GM13977 (cell line): ENCODE results near the gene NCOR2.

Source experiments
- DNase-seq: peaks from one replicate; pipeline ENCODE4 v3.0.0; 2012; ENCODE audit warnings: low spot score
- in situ Hi-C: fragments of 300-500 bp; cut with MboI; formaldehyde crosslinking; loops from one replicate; pipeline ENCODE4 v1.12.0; 2022; ENCODE audit warnings: low sequenced_read_pairs, low pct_unique_long_range_greater_than_20kb, mixed read lengths, inconsistent platforms; ENCODE audit not compliant: unreplicated experiment
- TF ChIP-seq, protein P1 (sequence below): IDR thresholded peaks from 2 replicates; pipeline ENCODE4 v1.5.1; 2012; ENCODE audit warnings: mild to moderate bottlenecking, control low read depth; ENCODE audit not compliant: insufficient read depth; ENCODE audit errors: extremely low read depth, missing control alignments

NCOR2 gene

DNA sequence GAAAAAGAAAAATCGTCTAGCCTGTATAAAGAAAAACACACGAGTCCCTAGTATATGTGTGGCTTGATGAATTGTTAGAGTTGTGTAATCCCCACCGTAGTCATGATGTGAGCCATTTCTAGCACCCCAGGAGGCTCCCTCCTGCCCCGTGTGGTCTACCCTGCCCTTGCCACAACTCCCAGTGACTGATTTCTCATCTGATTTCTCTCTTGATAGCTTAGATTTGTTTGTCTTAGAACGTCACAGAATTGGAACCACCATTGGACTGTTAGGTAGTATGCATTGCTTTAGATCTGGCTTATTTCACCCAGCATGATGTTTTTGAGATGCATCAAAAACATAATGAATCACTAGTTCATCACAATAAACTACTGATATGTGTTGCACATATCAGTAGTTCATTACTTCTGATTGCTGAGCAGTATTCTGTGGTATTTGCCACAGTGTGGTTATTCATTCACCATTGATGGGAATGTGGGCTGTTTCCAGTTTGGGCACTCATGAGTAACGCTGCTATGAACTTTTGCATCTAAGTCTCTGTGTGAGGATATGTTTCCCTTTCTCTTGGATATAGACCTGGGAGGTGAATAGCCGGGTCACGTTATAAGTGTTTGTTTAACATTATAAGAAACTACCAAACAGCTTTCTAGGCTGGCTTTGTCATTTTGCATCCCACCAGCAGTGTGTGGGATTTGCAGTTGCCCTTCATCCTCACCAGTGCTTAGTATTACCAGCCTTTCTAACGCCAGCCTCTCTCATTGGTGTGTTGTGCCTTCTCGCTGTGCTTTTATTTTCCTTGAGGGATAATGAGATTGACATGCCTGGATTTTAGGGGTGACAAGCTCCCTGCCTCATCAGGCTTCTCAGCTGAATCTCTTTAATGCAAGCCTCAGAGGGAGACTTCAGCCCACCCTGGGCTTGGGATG is 31.9 kb upstream of the NCOR2 start:
- DNase-seq: no peak
- TF ChIP-seq, protein P1, sequence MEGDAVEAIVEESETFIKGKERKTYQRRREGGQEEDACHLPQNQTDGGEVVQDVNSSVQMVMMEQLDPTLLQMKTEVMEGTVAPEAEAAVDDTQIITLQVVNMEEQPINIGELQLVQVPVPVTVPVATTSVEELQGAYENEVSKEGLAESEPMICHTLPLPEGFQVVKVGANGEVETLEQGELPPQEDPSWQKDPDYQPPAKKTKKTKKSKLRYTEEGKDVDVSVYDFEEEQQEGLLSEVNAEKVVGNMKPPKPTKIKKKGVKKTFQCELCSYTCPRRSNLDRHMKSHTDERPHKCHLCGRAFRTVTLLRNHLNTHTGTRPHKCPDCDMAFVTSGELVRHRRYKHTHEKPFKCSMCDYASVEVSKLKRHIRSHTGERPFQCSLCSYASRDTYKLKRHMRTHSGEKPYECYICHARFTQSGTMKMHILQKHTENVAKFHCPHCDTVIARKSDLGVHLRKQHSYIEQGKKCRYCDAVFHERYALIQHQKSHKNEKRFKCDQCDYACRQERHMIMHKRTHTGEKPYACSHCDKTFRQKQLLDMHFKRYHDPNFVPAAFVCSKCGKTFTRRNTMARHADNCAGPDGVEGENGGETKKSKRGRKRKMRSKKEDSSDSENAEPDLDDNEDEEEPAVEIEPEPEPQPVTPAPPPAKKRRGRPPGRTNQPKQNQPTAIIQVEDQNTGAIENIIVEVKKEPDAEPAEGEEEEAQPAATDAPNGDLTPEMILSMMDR: no peak
- in situ Hi-C loops: no loop called here

DNA sequence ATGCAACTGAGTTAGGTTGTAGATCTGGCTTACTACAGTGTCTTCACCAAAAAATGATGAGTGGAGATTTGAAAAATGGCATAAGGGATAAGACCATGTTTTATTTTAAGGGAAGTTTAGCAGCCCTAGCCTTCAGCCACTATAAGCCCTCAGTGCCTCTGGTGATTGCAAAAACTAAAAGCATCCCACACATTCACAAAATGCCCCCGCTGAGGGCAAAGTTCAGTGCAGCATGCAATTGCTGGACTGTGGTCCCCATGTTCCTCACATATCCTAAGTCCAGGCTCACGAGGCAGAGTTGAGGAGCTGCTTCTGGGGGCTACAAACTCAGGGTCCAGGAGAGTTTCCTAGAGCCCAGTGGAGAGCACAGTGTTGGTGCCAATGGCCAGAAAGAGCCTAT is 29.6 kb upstream of the NCOR2 start:
- in situ Hi-C loops: no loop called here
- DNase-seq: no peak
- TF ChIP-seq, protein P1: no peak

DNA sequence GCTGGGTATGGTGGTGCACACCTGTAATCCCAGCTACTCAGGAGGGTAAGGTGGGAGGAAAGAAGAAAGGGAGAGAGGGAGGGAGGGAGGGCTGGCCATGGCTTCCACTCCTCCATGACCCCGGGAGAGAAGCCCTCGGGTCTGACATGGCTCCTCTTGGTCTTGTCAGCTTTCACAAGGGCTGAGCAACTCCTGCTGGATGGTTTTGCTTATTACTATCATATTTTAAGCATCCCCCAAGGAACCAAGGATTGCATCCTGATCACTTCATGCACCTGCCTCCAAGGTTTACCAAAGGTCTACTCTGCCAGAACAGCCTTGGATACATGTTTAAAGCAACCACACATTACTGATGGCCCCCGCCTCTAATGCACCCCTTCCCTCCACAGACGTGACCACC is 28.0 kb upstream of the NCOR2 start:
- TF ChIP-seq, protein P1: no peak
- in situ Hi-C loops: no loop called here
- no peak for DNase-seq

DNA sequence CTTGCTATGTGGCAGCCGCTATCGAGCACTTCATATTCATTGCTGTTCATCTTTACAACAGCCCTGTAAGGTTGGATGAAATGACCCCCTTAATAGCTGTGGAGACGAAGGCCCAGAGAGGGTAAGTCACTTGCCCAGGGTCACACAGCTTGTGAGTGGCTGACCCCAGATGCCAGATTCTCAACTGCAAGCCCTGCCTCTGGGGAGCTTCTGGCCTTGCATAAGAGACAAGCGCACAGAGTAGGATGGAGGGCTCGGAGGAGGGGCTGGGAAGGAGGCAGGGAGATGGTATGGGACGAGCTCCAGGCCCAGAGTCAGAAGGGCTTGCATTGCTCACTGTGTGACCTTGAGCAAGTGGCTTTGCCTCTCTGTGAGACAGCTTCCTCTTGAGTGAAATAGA is 27.4 kb upstream of the NCOR2 start:
- TF ChIP-seq, protein P1: no peak
- no peak for DNase-seq
- in situ Hi-C loops: no loop called here

DNA sequence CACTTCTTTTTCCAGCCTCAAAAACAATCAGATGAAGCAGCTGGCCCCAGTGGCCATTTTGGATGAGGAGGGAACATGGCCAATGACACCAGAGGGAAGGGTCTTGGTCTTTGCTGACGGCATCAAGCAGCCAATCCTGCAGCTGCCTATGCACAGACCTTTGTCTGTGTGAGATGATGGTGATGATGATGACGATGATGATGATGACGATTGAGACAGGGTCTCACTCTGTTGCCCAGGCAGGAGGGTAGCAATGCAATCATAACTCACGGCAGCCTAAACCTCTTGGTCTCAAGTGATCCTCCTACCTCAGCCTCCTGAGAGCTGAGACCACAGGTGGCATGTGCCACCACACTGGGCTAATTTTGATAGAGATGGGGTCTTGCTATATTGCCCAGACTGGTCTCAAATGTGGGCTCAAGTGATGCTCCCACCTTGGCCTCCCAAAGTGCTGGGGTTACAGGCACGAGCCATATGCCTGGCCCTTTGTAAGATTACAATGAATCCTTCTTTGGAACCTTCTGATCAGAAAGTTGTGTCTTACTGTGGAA is 26.5 kb upstream of the NCOR2 start:
- TF ChIP-seq, protein P1: no peak
- DNase-seq: no peak
- in situ Hi-C loops: no loop called here

DNA sequence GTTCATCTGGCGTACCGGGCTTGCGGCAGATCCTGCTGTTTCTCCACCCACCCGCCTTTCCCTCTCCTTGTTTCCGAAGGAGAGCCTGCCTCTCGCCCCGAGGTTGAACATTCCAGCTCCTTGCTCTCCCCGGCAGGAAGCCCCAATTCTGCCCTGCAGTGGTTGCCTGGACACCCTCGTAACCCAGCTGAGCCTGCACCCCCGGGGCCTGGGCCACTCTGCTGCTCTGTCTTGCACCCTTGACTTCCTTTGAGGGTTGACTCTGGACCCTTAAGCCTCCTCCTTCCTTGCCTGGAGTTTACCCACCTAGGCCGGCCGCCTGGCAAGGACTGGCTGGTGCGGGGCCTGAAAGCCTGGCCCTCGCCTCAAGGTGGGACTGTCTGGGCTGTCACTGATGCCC is 25.8 kb upstream of the NCOR2 start:
- no peak for DNase-seq
- in situ Hi-C loops: no loop called here

More for the DNA sequence above, 25.8 kb upstream of the NCOR2 start:
- TF ChIP-seq, protein P1: no peak
